Aorta (tissue), 5 donors: ENCODE measurements around the gene SNX24. TPM values are rescaled to one million over a fixed set of nuclear protein-coding genes. Genes with fewer than 3 reads are reported as not detected.

Experiments used
- ATAC-seq: fragments of 200-7000 bp; cut with Tn5 transposase; one replicate; pipeline ENCODE4 v1.9.1; 2022; ENCODE audit warnings: moderate library complexity; ENCODE audit not compliant: low FRiP score
- DNase-seq, 2 donors: peaks; one replicate each; pipeline ENCODE4 v3.0.0-alpha.2; 2020
- H3K27ac ChIP-seq, 2 donors: one replicate each; pipeline ENCODE4 v1.5.1; 2013; ENCODE audit warnings: low read length in 2 of 2, mild to moderate bottlenecking in 2 of 2, moderate library complexity in 2 of 2, control low read depth in 1 of 2, inconsistent platforms in 1 of 2, low read depth in 1 of 2
- H3K27me3 ChIP-seq, 2 donors: one replicate each; pipeline ENCODE4 v1.6.1; 2013; ENCODE audit warnings: control low read depth in 1 of 2, low read length in 1 of 2, mild to moderate bottlenecking in 1 of 2, moderate library complexity in 1 of 2; ENCODE audit not compliant: insufficient read depth in 2 of 2, control insufficient read depth in 1 of 2
- H3K36me3 ChIP-seq, 2 donors: one replicate each; pipeline ENCODE4 v1.6.1; 2013; ENCODE audit warnings: control low read depth in 1 of 2, low read length in 1 of 2, mild to moderate bottlenecking in 1 of 2; ENCODE audit not compliant: insufficient read depth in 2 of 2, control insufficient read depth in 1 of 2
- H3K4me1 ChIP-seq, 2 donors: one replicate each; pipeline ENCODE4 v1.6.1; 2013; ENCODE audit warnings: low read length in 2 of 2, control low read depth in 1 of 2, mild to moderate bottlenecking in 1 of 2, moderate library complexity in 1 of 2; ENCODE audit not compliant: insufficient read depth in 2 of 2, control insufficient read depth in 1 of 2
- H3K4me3 ChIP-seq, 2 donors: one replicate each; pipeline ENCODE4 v1.5.1; 2013; ENCODE audit warnings: low read length in 2 of 2, control low read depth in 1 of 2, mild to moderate bottlenecking in 1 of 2
- H3K9me3 ChIP-seq: one replicate; pipeline ENCODE4 v1.6.1; 2013; ENCODE audit warnings: mild to moderate bottlenecking, low read length; ENCODE audit not compliant: control insufficient read depth
- WGBS, 2 donors: extraction: QIAGEN DNeasy Blood & Tissue Kit; methylation state at CpG; one replicate each; pipeline ENCODE4 v1.1.7; 2013; 5-methylcytosine and 5-hydroxymethylcytosine counted together
- intact Hi-C, 2 donors: fragments of 100-400 bp; cut with DNase I; formaldehyde crosslinking; loops; one replicate each; pipeline versions ENCODE4 v1.14.2 to v1.15.0; 2022
- long read RNA-seq, 2 donors: library from polyadenylated mRNA; unstranded; transcript quantifications; one replicate each; pipeline ENCODE4 v2.0.0, GENCODE V29; 2020 to 2021
- polyA plus RNA-seq, 2 donors: library from polyadenylated mRNA; stranded (reverse); fragments of 200-250 nt; gene quantifications; one replicate each; pipeline ENCODE4 v1.2.3, GENCODE V29; 2013
- total RNA-seq, 2 donors: library from RNA; stranded (reverse); fragmentation: NEBNext Ultra II Directional; extraction: Animal tissue kit (Norgen Biotek cat#: 25700); gene quantifications; one replicate each; pipeline ENCODE4 v1.2.1, GENCODE V29; 2021
- donor health status: healthy with polysubstance abuse.
- donor health status: Bipolar disorder and iron deficiency.
- donor health status: DM: no; HTN: no; CAD: no.
- donor health status: DM: no; HTN: no; CAD: no.
- donor health status: DM: yes; HTN: yes; CAD: no.

The SNX24 gene
- total RNA-seq (10 to 100 TPM; 20.6 to 21.0 TPM), polyA plus RNA-seq (10 to 100 TPM; 12.0 to 13.3 TPM)
- long read RNA-seq, donor 1, transcript SNX24-201 (7 exons, 2,158 nt) = major isoform, 9 of 22 reads
- long read RNA-seq, donor 1, partial matches to known transcripts = 0 of 22 reads
- long read RNA-seq, donor 1, other reads (novel, unspliced or antisense) = 12 of 22 reads
- long read RNA-seq, donor 2, partial matches to known transcripts = 1 of 15 reads
- long read RNA-seq, donor 2, other reads (novel, unspliced or antisense) = 11 of 15 reads

- intact Hi-C loops = loop anchor here in 1 of 2 donors (2.0 to 5.0 kb wide), 3 partner anchors 71 to 527 kb away; partner anchors contain the start of genes PPIC and SNX2
Measured at GRCh38 chr5:122845229-122846050, at the start of gene SNX24. Gene SNX24 (plus strand): TSS chr5:122845613. CDS start chr5:122845634, 21 bp downstream.

DNA sequence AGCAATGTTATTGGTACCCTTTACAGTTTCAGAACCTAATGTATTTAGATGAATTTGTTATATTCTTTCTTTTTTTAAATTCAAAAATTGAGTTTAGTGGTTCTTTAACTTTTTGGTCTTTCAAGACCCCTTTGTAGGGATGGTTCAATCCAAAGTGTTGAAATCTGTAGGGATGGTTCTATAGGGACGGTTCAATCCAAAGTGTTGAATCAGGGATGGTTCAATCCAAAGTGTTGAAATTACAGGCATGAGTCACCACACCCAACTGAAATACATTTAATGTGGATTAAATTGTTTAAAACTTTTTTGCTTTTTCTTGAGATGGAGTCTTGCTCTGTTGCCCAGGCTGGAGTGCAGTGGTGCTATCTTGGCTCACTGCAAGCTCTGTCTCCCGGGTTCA lies 39.9 kb upstream of the SNX24 start:
- intact Hi-C loops = no loop called here
- Histone ChIP-seq H3K27ac (no peak overlapping the region), H3K36me3 (peaks cover 0 to 3% of the 10 kb centered on the region in 2 donors)

More at GRCh38 chr5:122845229-122846050, at the start of gene SNX24:
- no peaks in the 10 kb centered on the region for H3K9me3 ChIP-seq
- peak within 1 kb of the TSS; percentile 67 to 93 for H3K4me3 ChIP-seq
- no peaks in the 10 kb centered on the region for H3K36me3 ChIP-seq
- H3K27ac ChIP-seq = peak within 1 kb of the TSS; percentile 53 to 64
- H3K4me1 ChIP-seq = no peaks in the 10 kb centered on the region
- no peaks in the 10 kb centered on the region for H3K27me3 ChIP-seq
- WGBS, 2 donors = 0% methylated on average over 87 to 92 of the region's 92 CpGs
- DNase-seq (peak; percentile 91 to 93), ATAC-seq (peak; percentile 90)

DNA sequence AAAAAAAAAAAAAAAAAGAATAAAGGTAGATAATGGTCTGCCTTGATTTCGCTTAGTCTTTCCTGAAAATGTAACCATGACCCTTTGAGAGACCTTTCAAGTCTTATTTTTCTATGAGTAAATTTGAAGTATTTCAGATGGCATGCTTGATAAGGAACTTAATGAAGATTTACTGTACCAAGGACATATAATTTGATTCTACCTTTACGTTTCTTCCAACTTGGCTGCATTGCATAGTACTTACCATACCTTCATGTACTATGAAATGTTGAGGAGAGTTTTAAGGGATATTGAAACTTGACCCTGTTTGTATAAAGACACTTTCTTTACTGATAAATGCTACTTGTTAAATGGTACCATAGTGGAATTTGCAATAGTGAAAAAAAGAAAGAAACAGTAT lies 35.0 kb upstream of the SNX24 start:
- H3K9me3 ChIP-seq = no peaks in the 10 kb centered on the region
- H3K27ac ChIP-seq = no peak overlapping the region
- DNase-seq = no peak
- no peak for ATAC-seq
- H3K36me3 ChIP-seq = no peaks in the 10 kb centered on the region
- 95 to 98% methylated on average over 2 of the region's 2 CpGs for WGBS, 2 donors
- no peaks in the 10 kb centered on the region for H3K4me1 ChIP-seq
- H3K27me3 ChIP-seq = no peaks in the 10 kb centered on the region
- intact Hi-C loops = no loop called here
- no peak overlapping the region for H3K4me3 ChIP-seq

More for the DNA sequence above, 39.9 kb upstream of the SNX24 start:
- ATAC-seq (no peak), DNase-seq (no peak)
- Histone ChIP-seq H3K27me3 (no peaks in the 10 kb centered on the region), H3K4me3 (no peak overlapping the region), H3K9me3 (no peaks in the 10 kb centered on the region), H3K4me1 (no peaks in the 10 kb centered on the region)
- WGBS, 2 donors = 96 to 100% methylated on average over 2 of the region's 2 CpGs

DNA sequence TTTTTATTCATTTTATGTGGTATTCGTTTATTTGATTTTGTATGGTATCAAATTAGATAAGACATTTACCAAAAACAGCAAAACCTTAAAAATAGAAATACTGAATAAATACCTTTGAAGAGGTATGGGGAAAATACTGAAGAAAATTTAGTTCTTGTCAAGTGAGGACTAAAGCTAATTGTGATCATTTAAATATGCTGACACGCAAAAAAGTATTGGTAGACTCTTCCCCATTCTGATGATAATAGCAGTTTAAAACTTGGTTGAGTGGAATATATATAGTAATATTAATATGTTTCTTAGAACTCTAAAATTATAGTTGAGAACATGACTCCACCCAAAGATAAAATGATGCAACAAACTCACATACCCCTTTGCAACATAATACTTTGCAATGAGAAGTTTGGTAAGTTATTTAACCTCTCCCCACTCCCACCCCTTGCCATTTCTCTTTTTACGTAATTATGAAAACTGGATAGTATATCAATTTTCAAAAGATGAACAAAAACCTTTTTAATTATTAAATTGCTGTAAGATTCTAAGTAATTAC lies 30.1 kb upstream of the SNX24 start:
- WGBS, 2 donors = 92 to 96% methylated on average over 3 of the region's 3 CpGs
- Histone ChIP-seq H3K9me3 (no peaks in the 10 kb centered on the region), H3K4me1 (no peaks in the 10 kb centered on the region), H3K4me3 (no peak overlapping the region), H3K36me3 (no peaks in the 10 kb centered on the region), H3K27ac (no peak overlapping the region), H3K27me3 (no peaks in the 10 kb centered on the region)
- intact Hi-C loops = no loop called here
- no peak for DNase-seq
- no peak for ATAC-seq

- ATAC-seq = no peak
- WGBS, 2 donors = 77 to 79% methylated on average over 5 of the region's 5 CpGs
Measured at GRCh38 chr5:122816756-122817155, 28.7 kb upstream of the SNX24 start.

DNA sequence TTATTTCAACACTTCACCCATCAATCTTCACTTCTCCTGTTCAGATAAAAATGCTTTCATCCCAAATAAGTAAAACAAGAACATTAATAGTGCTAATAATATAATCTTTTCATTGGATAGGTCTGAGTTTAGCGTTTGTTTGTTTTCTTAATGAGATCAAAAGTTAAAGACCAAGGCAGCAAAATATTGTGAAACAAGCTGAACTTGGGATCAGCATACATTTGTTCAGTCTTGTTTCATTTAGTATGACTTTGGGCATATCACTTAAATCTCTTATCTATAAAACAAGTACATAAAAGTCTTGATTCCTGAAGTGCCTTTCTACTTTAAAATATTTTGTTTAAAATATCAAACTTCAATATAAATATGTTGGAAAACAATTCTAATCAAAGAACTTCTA lies 13.4 kb upstream of the SNX24 start:
- Histone ChIP-seq H3K36me3 (no peaks in the 10 kb centered on the region), H3K9me3 (no peaks in the 10 kb centered on the region), H3K4me1 (peaks cover 0 to 2% of the 10 kb centered on the region in 2 donors), H3K4me3 (no peak overlapping the region), H3K27ac (no peak overlapping the region), H3K27me3 (no peaks in the 10 kb centered on the region)
- WGBS, 2 donors = 24 to 46% methylated on average over 1 of the region's 1 CpG
- intact Hi-C loops = no loop called here
- no peak for DNase-seq
- ATAC-seq = no peak

More at GRCh38 chr5:122816756-122817155, 28.7 kb upstream of the SNX24 start:
- Histone ChIP-seq H3K36me3 (no peaks in the 10 kb centered on the region), H3K27me3 (no peaks in the 10 kb centered on the region), H3K4me3 (no peak overlapping the region), H3K9me3 (no peaks in the 10 kb centered on the region), H3K4me1 (no peaks in the 10 kb centered on the region), H3K27ac (no peak overlapping the region)
- intact Hi-C loops = no loop called here
- DNase-seq = no peak

GRCh38 chr5:122835681-122836080 lies 9.7 kb upstream of the SNX24 start:
- H3K4me3 ChIP-seq = no peak overlapping the region
- H3K4me1 ChIP-seq = peaks cover 0 to 2% of the 10 kb centered on the region in 2 donors
- no peaks in the 10 kb centered on the region for H3K36me3 ChIP-seq
- WGBS, 2 donors = 25 to 56% methylated on average over 1 of the region's 1 CpG
- no peak for DNase-seq
- no peak for ATAC-seq
- no peak overlapping the region for H3K27ac ChIP-seq
- no peaks in the 10 kb centered on the region for H3K27me3 ChIP-seq
- no peaks in the 10 kb centered on the region for H3K9me3 ChIP-seq
- intact Hi-C loops = no loop called here

DNA sequence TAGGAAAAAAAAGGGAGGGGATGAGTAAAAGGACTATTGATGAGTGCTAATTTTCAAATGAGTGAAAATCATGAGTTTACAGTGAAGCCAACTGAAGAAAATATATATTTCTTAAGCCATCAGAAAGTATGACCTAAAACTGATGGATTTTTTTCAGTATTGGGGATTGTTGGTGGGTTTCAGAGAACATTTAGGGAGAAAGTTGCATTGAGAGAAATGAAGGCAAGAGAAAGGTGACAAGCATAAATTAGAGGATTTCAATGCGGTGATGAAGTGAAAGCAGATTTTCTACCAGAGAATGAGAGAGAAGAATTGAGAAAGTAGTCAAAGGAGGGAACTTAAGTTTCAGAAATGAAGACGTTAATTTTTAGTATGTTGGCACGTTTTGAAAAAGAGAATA lies 8.5 kb upstream of the SNX24 start:
- intact Hi-C loops = no loop called here
- Histone ChIP-seq H3K4me1 (peaks cover 0 to 2% of the 10 kb centered on the region in 2 donors), H3K27me3 (no peaks in the 10 kb centered on the region), H3K36me3 (no peaks in the 10 kb centered on the region), H3K27ac (no peak overlapping the region), H3K4me3 (no peak overlapping the region), H3K9me3 (no peaks in the 10 kb centered on the region)
- WGBS, 2 donors = 81 to 85% methylated on average over 3 of the region's 3 CpGs
- DNase-seq (no peak), ATAC-seq (no peak)
